Measurements from ENCODE around the gene APBA1. TPM values are rescaled to one million over a fixed set of nuclear protein-coding genes. Genes with fewer than 3 reads are reported as not detected.

The APBA1 gene
- total RNA-seq, 2 donors from 2014 or later = 2.8 to 3.8 TPM

- peaks cover 10% of the 10 kb centered on the region for H3K27me3 Mint-ChIP-seq
- no peak for ATAC-seq (replicated peaks)
- no peaks in the 10 kb centered on the region for H3K9me3 Mint-ChIP-seq
- H3K4me3 Mint-ChIP-seq = no peak overlapping the region
- no peaks in the 10 kb centered on the region for H3K4me1 Mint-ChIP-seq
- H3K36me3 Mint-ChIP-seq (ENCODE audit: low read depth) = no peaks in the 10 kb centered on the region
- H3K27ac Mint-ChIP-seq = no peak overlapping the region
Measured at GRCh38 chr9:69584759-69585158, 87.4 kb downstream of the APBA1 start.

- Mint-ChIP-seq H3K4me3 (no peak overlapping the region), H3K4me1 (no peaks in the 10 kb centered on the region), H3K27ac (no peak overlapping the region), H3K9me3 (no peaks in the 10 kb centered on the region), H3K36me3 (ENCODE audit: low read depth) (no peaks in the 10 kb centered on the region), H3K27me3 (peaks cover 10% of the 10 kb centered on the region)
- no peak for ATAC-seq (replicated peaks)
Measured at GRCh38 chr9:69583645-69584234, 88.4 kb downstream of the APBA1 start.

- Mint-ChIP-seq H3K27me3 (peaks cover 10% of the 10 kb centered on the region), H3K36me3 (ENCODE audit: low read depth) (no peaks in the 10 kb centered on the region), H3K4me1 (no peaks in the 10 kb centered on the region), H3K9me3 (no peaks in the 10 kb centered on the region), H3K4me3 (no peak overlapping the region), H3K27ac (no peak overlapping the region)
- ATAC-seq (replicated peaks) = no peak
Measured at GRCh38 chr9:69582544-69583297, 89.5 kb downstream of the APBA1 start.

GRCh38 chr9:69582018-69582417, 90.2 kb downstream of the APBA1 start:
- ATAC-seq (replicated peaks) = no peak
- Mint-ChIP-seq H3K9me3 (no peaks in the 10 kb centered on the region), H3K27ac (no peak overlapping the region), H3K36me3 (ENCODE audit: low read depth) (no peaks in the 10 kb centered on the region), H3K4me3 (no peak overlapping the region), H3K4me1 (no peaks in the 10 kb centered on the region), H3K27me3 (peaks cover 10% of the 10 kb centered on the region)

- peaks cover 4% of the 10 kb centered on the region for H3K27me3 Mint-ChIP-seq
- H3K36me3 Mint-ChIP-seq (ENCODE audit: low read depth) = no peaks in the 10 kb centered on the region
- no peak for ATAC-seq (replicated peaks)
- H3K4me1 Mint-ChIP-seq = no peaks in the 10 kb centered on the region
- no peak overlapping the region for H3K27ac Mint-ChIP-seq
- no peaks in the 10 kb centered on the region for H3K9me3 Mint-ChIP-seq
- H3K4me3 Mint-ChIP-seq = no peak overlapping the region
Measured at GRCh38 chr9:69580582-69581214, 91.5 kb downstream of the APBA1 start.

GRCh38 chr9:69579760-69580581, 92.2 kb downstream of the APBA1 start:
- Mint-ChIP-seq H3K4me3 (no peak overlapping the region), H3K9me3 (no peaks in the 10 kb centered on the region), H3K36me3 (ENCODE audit: low read depth) (no peaks in the 10 kb centered on the region), H3K27ac (no peak overlapping the region), H3K4me1 (no peaks in the 10 kb centered on the region), H3K27me3 (peaks cover 3% of the 10 kb centered on the region)
- no peak for ATAC-seq (replicated peaks)

- no peak for ATAC-seq (replicated peaks)
- H3K27me3 Mint-ChIP-seq = peaks cover 3% of the 10 kb centered on the region
- no peaks in the 10 kb centered on the region for H3K4me1 Mint-ChIP-seq
- no peak overlapping the region for H3K4me3 Mint-ChIP-seq
- H3K36me3 Mint-ChIP-seq (ENCODE audit: low read depth) = no peaks in the 10 kb centered on the region
- H3K27ac Mint-ChIP-seq = no peak overlapping the region
- no peaks in the 10 kb centered on the region for H3K9me3 Mint-ChIP-seq
Measured at GRCh38 chr9:69579032-69579758, 93.0 kb downstream of the APBA1 start.

GRCh38 chr9:69578026-69578425, 94.1 kb downstream of the APBA1 start:
- Mint-ChIP-seq H3K27me3 (peaks cover 3% of the 10 kb centered on the region), H3K27ac (no peak overlapping the region), H3K4me1 (no peaks in the 10 kb centered on the region), H3K4me3 (no peak overlapping the region), H3K36me3 (ENCODE audit: low read depth) (no peaks in the 10 kb centered on the region), H3K9me3 (no peaks in the 10 kb centered on the region)
- no peak for ATAC-seq (replicated peaks)

GRCh38 chr9:69577123-69577522, 95.0 kb downstream of the APBA1 start:
- no peak overlapping the region for H3K4me3 Mint-ChIP-seq
- ATAC-seq (replicated peaks) = no peak

GRCh38 chr9:69574057-69574456, 98.1 kb downstream of the APBA1 start:
- ATAC-seq (replicated peaks) = no peak
- Mint-ChIP-seq H3K4me1 (no peaks in the 10 kb centered on the region), H3K9me3 (no peaks in the 10 kb centered on the region), H3K36me3 (ENCODE audit: low read depth) (no peaks in the 10 kb centered on the region), H3K27ac (no peak overlapping the region), H3K4me3 (no peak overlapping the region), H3K27me3 (peaks cover 7% of the 10 kb centered on the region)

More at GRCh38 chr9:69577123-69577522, 95.0 kb downstream of the APBA1 start:
- Mint-ChIP-seq H3K27ac (no peak overlapping the region), H3K27me3 (peaks cover 6% of the 10 kb centered on the region), H3K9me3 (no peaks in the 10 kb centered on the region), H3K36me3 (ENCODE audit: low read depth) (no peaks in the 10 kb centered on the region), H3K4me1 (no peaks in the 10 kb centered on the region)

GRCh38 chr9:69573651-69574050, 98.5 kb downstream of the APBA1 start:
- H3K27ac Mint-ChIP-seq = no peak overlapping the region
- no peaks in the 10 kb centered on the region for H3K9me3 Mint-ChIP-seq
- no peak for ATAC-seq (replicated peaks)
- peaks cover 7% of the 10 kb centered on the region for H3K27me3 Mint-ChIP-seq
- H3K36me3 Mint-ChIP-seq (ENCODE audit: low read depth) = no peaks in the 10 kb centered on the region
- no peaks in the 10 kb centered on the region for H3K4me1 Mint-ChIP-seq
- no peak overlapping the region for H3K4me3 Mint-ChIP-seq

GRCh38 chr9:69572611-69573010, 99.6 kb downstream of the APBA1 start:
- H3K36me3 Mint-ChIP-seq (ENCODE audit: low read depth) = no peaks in the 10 kb centered on the region

GRCh38 chr9:69571032-69571431, 101.1 kb downstream of the APBA1 start:
- Mint-ChIP-seq H3K27ac (no peak overlapping the region), H3K4me3 (no peak overlapping the region), H3K4me1 (no peaks in the 10 kb centered on the region), H3K27me3 (peaks cover 9% of the 10 kb centered on the region), H3K9me3 (no peaks in the 10 kb centered on the region), H3K36me3 (ENCODE audit: low read depth) (no peaks in the 10 kb centered on the region)
- ATAC-seq (replicated peaks) = no peak

More at GRCh38 chr9:69572611-69573010, 99.6 kb downstream of the APBA1 start:
- ATAC-seq (replicated peaks) = no peak
- no peak overlapping the region for H3K4me3 Mint-ChIP-seq
- H3K9me3 Mint-ChIP-seq = no peaks in the 10 kb centered on the region
- H3K4me1 Mint-ChIP-seq = no peaks in the 10 kb centered on the region
- no peak overlapping the region for H3K27ac Mint-ChIP-seq
- H3K27me3 Mint-ChIP-seq = peaks cover 9% of the 10 kb centered on the region
